Measurements from ENCODE around the gene GSTP1. TPM values are rescaled to one million over a fixed set of nuclear protein-coding genes. Genes with fewer than 3 reads are reported as not detected.

Gene GSTP1
- polyA plus RNA-seq, 3 donors: 853 to 1,483 (median 1,250) TPM

- H3K27ac ChIP-seq (ENCODE audit: low read depth in 1 of 2, low read length in 2 of 2): no peak overlapping the region
- H3K9ac ChIP-seq (ENCODE audit: insufficient read depth, low read length, poor library complexity, severe bottlenecking): no peak overlapping the region
- no peak for TF ChIP-seq CTCF (IDR thresholded peaks at IDR 0.05)
- intact Hi-C loops (cut with micrococcal nuclease): loop anchor here in 1 of 2 donors (10.0 kb wide), 1 partner anchor 143 kb away; no protein-coding TSS in a partner anchor
- DNase-seq: no peak
- Mint-ChIP-seq H3K27ac (no peak overlapping the region), H3K4me1 (no peaks in the 10 kb centered on the region), H3K4me3 (no peak overlapping the region), H3K36me3 (no peaks in the 10 kb centered on the region), H3K9me3 (peaks cover 0 to 2% (median 0%) of the 10 kb centered on the region in 7 donors), H3K27me3 (ENCODE audit: low read depth in 3 of 3) (peaks cover 6 to 10% (median 9%) of the 10 kb centered on the region in 3 donors)
- H3K4me1 ChIP-seq (ENCODE audit: control insufficient read depth in 1 of 2, insufficient read depth in 2 of 2, low read length in 2 of 2): no peaks in the 10 kb centered on the region
- H3K36me3 ChIP-seq (replicated peaks in 1 of 2; ENCODE audit: control insufficient read depth in 1 of 2, insufficient read depth in 2 of 2, low read length in 2 of 2): no peaks in the 10 kb centered on the region
- no peaks in the 10 kb centered on the region for H3K79me2 ChIP-seq (ENCODE audit: insufficient read depth, low read length)
- no peak overlapping the region for H3K4me2 ChIP-seq (replicated peaks; ENCODE audit: extremely low read depth, low read length, poor library complexity, severe bottlenecking)
- H3K27me3 ChIP-seq (ENCODE audit: control insufficient read depth in 2 of 2, insufficient read depth in 2 of 2, low read length in 2 of 2): no peaks in the 10 kb centered on the region
- H3K4me3 ChIP-seq (replicated peaks in 1 of 3; ENCODE audit: low read depth in 2 of 3, low read length in 3 of 3): no peak overlapping the region
- no peak overlapping the region for H2AFZ ChIP-seq (ENCODE audit: insufficient read depth, low read depth, low read length, poor library complexity, severe bottlenecking)
- WGBS (ENCODE audit: insufficient coverage): no CpG with 5 or more reads among the region's 3 CpGs
- H4K20me1 ChIP-seq (ENCODE audit: insufficient read depth, low read length): no peaks in the 10 kb centered on the region
- H3K9me3 ChIP-seq (replicated peaks in 1 of 2; ENCODE audit: control insufficient read depth in 1 of 2, insufficient read depth in 1 of 2, low read length in 2 of 2): no peaks in the 10 kb centered on the region
These were observed 41.4 kb upstream of the GSTP1 start for GRCh38 chr11:67542169-67542568.

GRCh38 chr11:67542971-67543370 lies 40.6 kb upstream of the GSTP1 start:
- Histone ChIP-seq H3K36me3 (replicated peaks in 1 of 2; ENCODE audit: control insufficient read depth in 1 of 2, insufficient read depth in 2 of 2, low read length in 2 of 2) (no peaks in the 10 kb centered on the region), H3K9ac (ENCODE audit: insufficient read depth, low read length, poor library complexity, severe bottlenecking) (no peak overlapping the region), H3K4me2 (replicated peaks; ENCODE audit: extremely low read depth, low read length, poor library complexity, severe bottlenecking) (no peak overlapping the region), H4K20me1 (ENCODE audit: insufficient read depth, low read length) (no peaks in the 10 kb centered on the region), H3K27me3 (ENCODE audit: control insufficient read depth in 2 of 2, insufficient read depth in 2 of 2, low read length in 2 of 2) (no peaks in the 10 kb centered on the region), H2AFZ (ENCODE audit: insufficient read depth, low read depth, low read length, poor library complexity, severe bottlenecking) (no peak overlapping the region), H3K79me2 (ENCODE audit: insufficient read depth, low read length) (no peaks in the 10 kb centered on the region), H3K9me3 (replicated peaks in 1 of 2; ENCODE audit: control insufficient read depth in 1 of 2, insufficient read depth in 1 of 2, low read length in 2 of 2) (no peaks in the 10 kb centered on the region), H3K4me1 (ENCODE audit: control insufficient read depth in 1 of 2, insufficient read depth in 2 of 2, low read length in 2 of 2) (no peaks in the 10 kb centered on the region), H3K27ac (ENCODE audit: low read depth in 1 of 2, low read length in 2 of 2) (no peak overlapping the region), H3K4me3 (replicated peaks in 1 of 3; ENCODE audit: low read depth in 2 of 3, low read length in 3 of 3) (no peak overlapping the region)
- no peak overlapping the region for H3K4me3 Mint-ChIP-seq
- no peaks in the 10 kb centered on the region for H3K4me1 Mint-ChIP-seq
- H3K27ac Mint-ChIP-seq: no peak overlapping the region
- no peak for TF ChIP-seq CTCF (IDR thresholded peaks at IDR 0.05)
- no peaks in the 10 kb centered on the region for H3K9me3 Mint-ChIP-seq
- WGBS (ENCODE audit: insufficient coverage): 86% methylated on average over 4 of the region's 7 CpGs
- H3K27me3 Mint-ChIP-seq (ENCODE audit: low read depth in 3 of 3): peaks cover 6 to 10% (median 9%) of the 10 kb centered on the region in 3 donors
- intact Hi-C loops (cut with micrococcal nuclease): loop anchor here in 1 of 2 donors (10.0 kb wide), 1 partner anchor 142 kb away; no protein-coding TSS in a partner anchor
- DNase-seq: no peak
- H3K36me3 Mint-ChIP-seq: no peaks in the 10 kb centered on the region
